MCF 10A (cell line): ENCODE measurements around the gene ZBTB26. TPM values are rescaled to one million over a fixed set of nuclear protein-coding genes. Genes with fewer than 3 reads are reported as not detected.

Source experiments
- BruUV-seq: library from RNA; stranded (reverse); fragments of 400-500 nt; replicated peaks from 2 replicates; lab custom pipeline; 2021; lab: Mats Ljungman, UMichigan
- CTCF ChIA-PET: fragments of 300-600 bp; sonication (Branson Sonifier 250); formaldehyde crosslinking; extraction: SDS; loops from one replicate; lab custom pipeline; 2021; ENCODE audit warnings: antibody characterized with exemption, inconsistent platforms; lab: Yijun Ruan, JAX
- POLR2A ChIA-PET: fragments of 300-600, 350-650 bp; sonication (Branson Sonifier 250); formaldehyde crosslinking; extraction: SDS; loops from one replicate; lab custom pipeline; 2020; ENCODE audit warnings: antibody characterized with exemption, inconsistent platforms; lab: Yijun Ruan, JAX
- DNase-seq: peaks from one replicate; pipeline ENCODE4 v3.0.0-alpha.2; 2018; ENCODE audit not compliant: unreplicated experiment
- H3K27ac Mint-ChIP-seq: one replicate; pipeline ENCODE4 v1.8.0; 2022; ENCODE audit warnings: mild to moderate bottlenecking, low read depth, mixed read lengths; ENCODE audit not compliant: unreplicated experiment
- H3K27me3 Mint-ChIP-seq: one replicate; pipeline ENCODE4 v1.8.0; 2022; ENCODE audit warnings: mixed read lengths; ENCODE audit not compliant: insufficient read depth, unreplicated experiment
- H3K36me3 Mint-ChIP-seq: one replicate; pipeline ENCODE4 v1.8.0; 2022; ENCODE audit warnings: mild to moderate bottlenecking, moderate library complexity, mixed read lengths; ENCODE audit not compliant: insufficient read depth, unreplicated experiment
- H3K4me1 Mint-ChIP-seq: one replicate; pipeline ENCODE4 v1.8.0; 2022; ENCODE audit warnings: mixed read lengths; ENCODE audit not compliant: insufficient read depth, unreplicated experiment
- H3K4me3 Mint-ChIP-seq: one replicate; pipeline ENCODE4 v1.8.0; 2022; ENCODE audit warnings: mild to moderate bottlenecking, moderate library complexity, mixed read lengths; ENCODE audit not compliant: unreplicated experiment
- H3K9me3 Mint-ChIP-seq: one replicate; pipeline ENCODE4 v1.8.0; 2022; ENCODE audit warnings: mixed read lengths; ENCODE audit not compliant: unreplicated experiment
- intact Hi-C: fragments of 100-400 bp; cut with micrococcal nuclease; formaldehyde crosslinking; loops from 2 replicates; pipeline ENCODE4 v1.14.1; 2022
- total RNA-seq: library from RNA; stranded (reverse); gene quantifications from 2 replicates; pipeline ENCODE4 v1.2.3, GENCODE V29; 2022
- TF ChIP-seq, protein P1 (sequence below): fragments of 200-600 bp; IDR thresholded peaks from one replicate; pipeline ENCODE4 v1.8.0; 2022; ENCODE audit warnings: antibody characterized with exemption, mild to moderate bottlenecking; ENCODE audit not compliant: unreplicated experiment

The ZBTB26 gene
- total RNA-seq, 1 experiment from 2014 or later: 4.0 TPM

DNA sequence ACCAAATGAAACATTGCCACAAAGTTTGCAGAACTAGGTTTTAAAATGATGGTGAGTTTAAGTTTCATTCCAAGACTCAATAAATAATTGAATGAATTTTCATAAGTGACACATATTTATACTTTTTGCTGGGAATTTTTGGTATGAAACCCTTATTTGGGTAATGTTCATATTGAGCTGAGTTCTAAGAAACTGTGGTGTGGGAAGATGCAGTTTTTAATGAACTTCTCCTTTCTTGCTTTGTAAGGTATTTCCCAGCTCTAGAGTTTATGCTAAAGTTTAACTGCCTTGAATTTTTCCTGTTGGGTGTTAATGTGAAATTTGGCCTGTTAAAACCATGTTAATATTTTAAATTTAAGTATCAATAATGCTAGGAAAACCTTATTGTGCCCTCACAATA is 24.6 kb upstream of the ZBTB26 start:
- Mint-ChIP-seq H3K9me3 (no peaks in the 10 kb centered on the region), H3K4me3 (no peak overlapping the region), H3K27ac (no peak overlapping the region), H3K27me3 (no peaks in the 10 kb centered on the region), H3K36me3 (peaks cover 16% of the 10 kb centered on the region), H3K4me1 (peaks cover 24% of the 10 kb centered on the region)
- POLR2A ChIA-PET: interaction anchor here (6.2 kb wide), 1 partner anchor 14 kb away, joined by 50 read pairs; the partner anchor contains the start of gene RABGAP1
- CTCF ChIA-PET: interaction anchor here (0.6 to 1.1 kb wide), 3 partner anchors 24 to 1675 kb away, joined by 3 read pairs; partner anchors contain the start of gene ZBTB26
- TF ChIP-seq, protein P1, sequence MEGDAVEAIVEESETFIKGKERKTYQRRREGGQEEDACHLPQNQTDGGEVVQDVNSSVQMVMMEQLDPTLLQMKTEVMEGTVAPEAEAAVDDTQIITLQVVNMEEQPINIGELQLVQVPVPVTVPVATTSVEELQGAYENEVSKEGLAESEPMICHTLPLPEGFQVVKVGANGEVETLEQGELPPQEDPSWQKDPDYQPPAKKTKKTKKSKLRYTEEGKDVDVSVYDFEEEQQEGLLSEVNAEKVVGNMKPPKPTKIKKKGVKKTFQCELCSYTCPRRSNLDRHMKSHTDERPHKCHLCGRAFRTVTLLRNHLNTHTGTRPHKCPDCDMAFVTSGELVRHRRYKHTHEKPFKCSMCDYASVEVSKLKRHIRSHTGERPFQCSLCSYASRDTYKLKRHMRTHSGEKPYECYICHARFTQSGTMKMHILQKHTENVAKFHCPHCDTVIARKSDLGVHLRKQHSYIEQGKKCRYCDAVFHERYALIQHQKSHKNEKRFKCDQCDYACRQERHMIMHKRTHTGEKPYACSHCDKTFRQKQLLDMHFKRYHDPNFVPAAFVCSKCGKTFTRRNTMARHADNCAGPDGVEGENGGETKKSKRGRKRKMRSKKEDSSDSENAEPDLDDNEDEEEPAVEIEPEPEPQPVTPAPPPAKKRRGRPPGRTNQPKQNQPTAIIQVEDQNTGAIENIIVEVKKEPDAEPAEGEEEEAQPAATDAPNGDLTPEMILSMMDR: no peak
- no peak for DNase-seq
- intact Hi-C loops: no loop called here
- no TSS peak for BruUV-seq

DNA sequence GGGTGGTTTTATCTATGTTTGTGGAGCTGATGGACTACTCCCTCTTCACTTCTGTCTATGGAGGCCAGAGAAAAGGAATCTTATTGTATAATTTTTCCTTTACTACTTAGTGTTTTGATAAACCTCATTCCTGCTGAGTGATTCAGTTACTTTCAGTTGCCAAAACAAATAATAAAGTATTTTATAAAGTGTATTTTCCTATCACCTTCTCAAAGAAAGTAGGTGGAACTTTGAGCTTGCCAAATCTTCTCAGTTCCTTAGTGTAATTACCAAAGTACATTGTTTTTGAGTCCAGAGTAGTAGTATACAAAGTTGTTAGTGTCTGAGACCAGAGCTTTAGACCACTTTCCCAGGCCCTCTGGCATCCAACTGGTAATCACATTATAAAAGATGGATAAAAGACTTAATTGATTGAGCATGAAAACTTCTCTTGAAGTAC is 23.0 kb upstream of the ZBTB26 start:
- H3K27ac Mint-ChIP-seq: peak overlapping the region; percentile 76
- BruUV-seq: no TSS peak
- peak overlapping the region; percentile 33 for H3K4me3 Mint-ChIP-seq
- POLR2A ChIA-PET: interaction anchor here (0.9 to 6.2 kb wide), 5 partner anchors 12 to 52 kb away, joined by 3 to 50 read pairs (median 4); partner anchors contain the start of genes RABGAP1, RC3H2, ZBTB26 and ZBTB6
- H3K4me1 Mint-ChIP-seq: peaks cover 30% of the 10 kb centered on the region
- peak; percentile 44 for DNase-seq
- no peaks in the 10 kb centered on the region for H3K27me3 Mint-ChIP-seq
- intact Hi-C loops: no loop called here
- H3K9me3 Mint-ChIP-seq: no peaks in the 10 kb centered on the region
- CTCF ChIA-PET: interaction anchor here (0.9 kb wide), 1 partner anchor 1221 kb away, joined by 6 read pairs; no protein-coding TSS in a partner anchor
- TF ChIP-seq, protein P1: no peak
- peaks cover 7% of the 10 kb centered on the region for H3K36me3 Mint-ChIP-seq

- intact Hi-C loops: no loop called here
- TF ChIP-seq, protein P1: no peak
- DNase-seq: no peak
- H3K36me3 Mint-ChIP-seq: peaks cover 8% of the 10 kb centered on the region
- H3K27me3 Mint-ChIP-seq: no peaks in the 10 kb centered on the region
- no TSS peak for BruUV-seq
- POLR2A ChIA-PET: interaction anchor here (6.2 kb wide), 1 partner anchor 9 kb away, joined by 50 read pairs; the partner anchor contains the start of gene RABGAP1
- no peak overlapping the region for H3K4me3 Mint-ChIP-seq
- peaks cover 46% of the 10 kb centered on the region for H3K4me1 Mint-ChIP-seq
- CTCF ChIA-PET: interaction anchor here (0.5 to 0.6 kb wide), 2 partner anchors 8 to 1126 kb away, joined by 3 read pairs; no protein-coding TSS in a partner anchor
- H3K27ac Mint-ChIP-seq: no peak overlapping the region
- H3K9me3 Mint-ChIP-seq: no peaks in the 10 kb centered on the region
Measured at GRCh38 chr9:122951056-122951455, 19.7 kb upstream of the ZBTB26 start.

GRCh38 chr9:122950263-122950662 is 19.0 kb upstream of the ZBTB26 start:
- TF ChIP-seq, protein P1: no peak
- intact Hi-C loops: no loop called here
- no peak for DNase-seq
- Mint-ChIP-seq H3K9me3 (no peaks in the 10 kb centered on the region), H3K36me3 (peaks cover 9% of the 10 kb centered on the region), H3K27ac (no peak overlapping the region), H3K4me3 (no peak overlapping the region), H3K4me1 (peaks cover 40% of the 10 kb centered on the region), H3K27me3 (no peaks in the 10 kb centered on the region)
- no TSS peak for BruUV-seq
- ChIA-PET POLR2A (interaction anchor here (6.2 kb wide), 1 partner anchor 8 kb away, joined by 50 read pairs; the partner anchor contains the start of gene RABGAP1), CTCF (interaction anchor here (1.1 kb wide), 1 partner anchor 40 kb away, joined by 3 read pairs; no protein-coding TSS in a partner anchor)
